GM18505 (cell line): ENCODE data around the gene GSPT2.
"Not testable (repeated sequence)": the region's sequence is repeated elsewhere in the genome, so short reads cannot be mapped to it uniquely, and the experiment has no call there.

Experiments used
- ATAC-seq: cut with Tn5 transposase; IDR thresholded peaks from one replicate; pipeline ENCODE4 v1.9.1; 2021; ENCODE audit not compliant: unreplicated experiment
- POLR2A ChIP-seq: IDR thresholded peaks from 4 replicates; pipeline ENCODE4 v1.6.1; 2011; ENCODE audit warnings: borderline replicate concordance; ENCODE audit not compliant: insufficient read depth, insufficient read length; ENCODE audit errors: extremely low read depth

The GSPT2 gene

DNA sequence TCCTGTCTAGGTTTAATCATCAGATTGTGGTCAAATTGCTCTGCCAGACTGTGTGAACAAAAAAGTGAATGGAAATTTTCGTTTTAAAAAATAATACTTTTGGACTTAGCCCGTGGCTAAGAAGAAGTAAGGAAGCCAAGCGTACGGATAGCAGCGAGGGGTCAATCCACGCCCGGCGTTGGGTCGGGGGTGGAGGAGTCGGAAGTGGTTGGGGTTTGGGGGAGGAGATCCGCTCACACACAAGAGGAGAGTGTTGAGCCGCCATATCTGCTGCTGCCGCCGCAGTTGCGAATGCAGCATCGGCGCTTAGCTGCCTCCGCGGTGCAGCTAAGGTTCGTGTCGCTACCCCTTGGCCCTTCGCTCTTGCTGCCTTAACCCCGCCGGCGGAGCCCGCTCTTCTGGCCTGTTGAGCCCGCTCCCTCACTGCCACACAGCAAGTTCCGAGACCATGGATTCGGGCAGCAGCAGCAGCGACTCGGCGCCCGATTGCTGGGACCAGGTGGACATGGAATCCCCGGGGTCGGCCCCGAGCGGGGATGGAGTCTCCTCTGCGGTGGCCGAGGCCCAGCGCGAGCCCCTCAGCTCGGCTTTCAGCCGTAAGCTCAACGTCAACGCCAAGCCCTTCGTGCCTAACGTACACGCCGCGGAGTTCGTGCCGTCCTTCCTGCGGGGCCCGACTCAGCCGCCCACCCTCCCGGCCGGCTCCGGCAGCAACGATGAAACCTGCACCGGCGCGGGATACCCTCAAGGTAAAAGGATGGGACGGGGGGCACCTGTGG lies at the start of gene GSPT2:
Gene GSPT2 (plus strand): TSS at position 264 of the 779 bp plus-strand sequence. CDS start 185 bp downstream, at position 449.
- ATAC-seq, result peak; percentile 95
- TF ChIP-seq POLR2A, result peak; percentile 89

DNA sequence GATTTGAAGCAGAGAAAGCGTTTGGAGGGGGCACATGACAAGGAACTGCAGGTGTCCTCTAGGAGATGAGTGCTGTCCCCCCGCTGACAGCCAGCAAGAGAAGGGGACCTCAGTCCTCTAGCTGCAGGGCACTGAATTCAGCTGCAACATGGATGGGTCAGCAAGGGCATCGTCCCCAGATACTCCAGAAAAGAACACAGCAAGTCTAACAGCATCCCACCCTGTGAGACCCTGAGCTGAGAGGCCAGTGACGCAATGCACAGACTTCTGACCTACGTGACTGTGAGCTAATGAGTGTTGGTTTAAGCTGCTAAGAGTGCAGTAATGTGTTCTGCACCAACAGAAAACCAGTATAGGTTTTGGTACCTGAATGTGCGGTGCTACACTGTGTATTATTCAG lies 49.0 kb upstream of the GSPT2 start:
- TF ChIP-seq POLR2A, result no peak
- ATAC-seq, result no peak

DNA sequence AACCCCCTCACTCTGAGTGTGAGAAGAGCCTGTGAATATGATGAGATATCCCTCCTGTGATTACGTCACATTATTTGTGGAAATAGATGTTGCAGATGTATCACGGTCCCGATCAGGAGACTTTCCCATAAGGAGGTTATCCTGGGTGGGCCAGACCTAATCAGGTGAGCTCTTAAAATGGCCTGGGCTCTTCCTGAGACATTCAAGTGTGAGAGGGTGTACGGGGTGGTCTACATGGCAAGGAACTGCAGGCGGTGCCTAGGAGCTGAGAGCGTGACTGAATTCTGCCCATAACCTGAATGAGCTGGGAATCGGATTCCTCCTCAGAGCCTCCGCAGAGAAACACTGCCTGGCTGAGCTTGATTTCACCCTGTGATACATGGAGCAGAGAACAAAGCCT lies 45.8 kb upstream of the GSPT2 start:
- no peak for ATAC-seq
- no peak for TF ChIP-seq POLR2A

DNA sequence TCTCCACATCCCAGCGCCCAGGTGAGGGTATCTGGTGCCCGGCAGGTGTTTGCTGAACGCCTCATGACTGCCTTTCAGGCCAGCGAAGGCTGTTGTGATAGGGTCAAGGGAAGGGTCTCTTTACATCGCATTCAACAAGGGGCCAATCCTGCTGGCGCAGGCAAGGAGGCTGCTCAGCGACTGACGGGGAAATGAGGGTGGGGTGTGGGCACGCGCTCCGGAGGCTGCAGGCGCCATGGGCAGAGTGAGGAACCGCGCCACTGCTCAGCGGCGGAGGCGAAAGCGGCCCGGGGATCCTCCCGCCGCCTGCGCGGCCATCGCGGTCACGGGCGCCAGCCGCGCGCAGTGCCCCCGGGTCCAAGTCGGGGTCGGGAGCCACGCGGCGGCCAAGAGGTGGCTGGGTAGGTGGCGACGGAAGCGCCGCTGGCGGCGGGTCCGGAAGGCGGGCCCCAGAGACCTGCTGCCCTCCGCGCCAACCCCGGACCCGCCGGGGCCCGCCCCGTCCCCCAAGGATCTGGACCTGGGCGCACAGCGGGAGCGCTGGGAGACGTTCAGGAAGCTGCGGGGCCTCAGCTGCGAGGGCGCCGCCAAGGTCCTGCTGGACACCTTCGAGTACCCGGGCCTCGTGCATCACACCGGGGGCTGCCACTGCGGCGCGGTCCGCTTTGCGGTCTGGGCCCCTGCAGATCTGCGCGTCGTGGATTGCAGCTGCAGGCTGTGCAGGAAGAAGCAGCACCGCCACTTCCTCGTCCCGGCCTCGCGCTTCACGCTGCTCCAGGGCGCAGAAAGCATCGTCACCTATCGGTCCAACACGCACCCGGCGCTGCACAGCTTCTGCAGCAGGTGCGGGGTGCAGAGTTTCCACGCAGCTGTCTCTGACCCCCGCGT lies 32.7 kb upstream of the GSPT2 start, which contains the start of gene CENPVL1:
Gene CENPVL1 (plus strand): TSS at position 236 of the 888 bp plus-strand sequence. CDS start 0 bp downstream, at position 236.
- ATAC-seq, result not testable (repeated sequence)

DNA sequence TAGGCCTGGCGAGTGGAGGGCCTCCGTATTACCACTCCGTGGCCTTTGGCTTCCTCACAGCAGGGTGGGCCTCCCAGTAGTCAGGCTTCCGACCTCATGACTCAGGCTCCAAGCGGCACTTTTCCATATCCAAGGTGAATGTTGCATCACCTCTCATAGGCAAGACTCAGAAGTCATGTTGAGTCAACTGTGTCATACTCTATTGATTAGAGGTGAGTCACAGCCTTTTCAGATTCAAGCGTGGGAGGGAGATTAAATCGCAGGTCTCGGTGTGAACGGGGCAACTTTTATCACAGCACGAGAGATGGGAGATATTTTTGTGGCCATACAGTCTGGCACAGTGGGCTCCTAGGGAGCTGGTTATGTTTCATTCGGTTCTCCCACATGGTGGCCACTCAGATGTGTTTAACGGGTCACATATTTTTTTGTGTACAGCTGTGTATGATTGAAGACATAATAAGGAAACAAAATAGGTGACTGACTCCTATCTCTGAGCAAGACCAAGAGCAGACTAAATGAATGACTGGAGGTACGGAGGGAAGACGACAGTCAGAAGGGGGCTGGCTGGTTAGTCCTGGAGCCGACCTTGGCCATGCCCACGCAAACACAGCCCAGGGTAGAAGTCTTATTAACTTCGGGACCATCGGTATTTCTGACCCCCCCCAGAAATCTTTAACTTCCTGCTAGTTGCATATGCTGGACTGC lies 30.1 kb upstream of the GSPT2 start:
- not testable (repeated sequence) for ATAC-seq

DNA sequence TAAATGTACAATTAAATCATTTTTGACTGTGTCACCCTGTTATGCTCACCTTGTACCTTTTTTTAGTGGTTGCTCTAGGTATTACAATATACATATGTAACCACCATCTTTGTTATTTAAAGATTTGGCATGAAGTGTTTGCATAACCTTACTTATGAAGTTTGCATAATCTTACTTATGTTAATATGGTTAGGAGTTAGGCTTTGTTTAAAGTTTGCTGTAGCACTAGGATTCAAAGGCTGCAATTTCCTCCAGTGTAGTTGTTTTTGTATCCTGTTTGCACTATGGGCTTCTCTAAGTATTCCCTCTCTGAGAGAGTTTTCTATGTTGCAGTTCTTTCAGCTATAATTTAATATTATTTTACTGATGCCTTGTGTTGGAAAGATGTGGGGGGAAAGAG lies 15.0 kb upstream of the GSPT2 start:
- no peak for ATAC-seq
- TF ChIP-seq POLR2A, result no peak

DNA sequence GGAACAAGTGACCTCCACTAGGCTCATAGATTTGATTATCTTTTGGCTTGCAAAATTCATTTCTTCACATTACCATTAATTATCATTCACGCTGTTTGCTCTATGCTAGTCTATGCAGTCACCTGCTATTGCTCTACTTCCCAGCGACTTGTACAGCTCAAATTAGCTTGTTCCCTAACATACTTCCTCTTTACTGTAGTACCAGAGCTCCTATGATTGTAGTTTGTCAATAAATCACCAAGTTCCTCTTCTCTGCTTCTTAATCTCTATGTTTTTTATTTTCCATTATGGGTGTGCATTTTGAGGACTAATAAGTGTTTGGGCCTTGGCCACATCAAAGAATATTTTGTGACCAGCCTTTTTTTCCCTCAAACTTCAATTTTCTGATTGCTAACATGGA lies 6.2 kb upstream of the GSPT2 start:
- ATAC-seq, result no peak
- no peak for TF ChIP-seq POLR2A

DNA sequence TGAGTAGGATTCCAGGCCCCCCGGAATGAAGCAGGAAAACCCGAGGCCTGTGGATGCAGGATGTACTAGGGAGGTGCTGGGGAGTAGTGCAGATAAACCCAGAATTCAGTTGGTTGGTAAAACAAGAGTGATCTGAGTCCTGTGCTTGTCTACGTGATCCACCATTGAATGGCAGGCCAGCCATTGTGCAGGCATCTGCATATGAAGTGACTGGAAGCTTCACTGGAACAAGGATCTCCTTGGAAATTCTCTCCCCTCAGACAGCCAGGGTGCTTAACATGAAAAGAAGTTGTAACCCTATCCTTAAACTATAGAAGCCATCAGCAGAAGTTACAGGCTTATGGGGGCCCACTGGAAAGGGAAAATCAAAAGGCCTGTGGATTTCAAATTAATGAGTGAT lies 656 bp upstream of the GSPT2 start:
- no peak for TF ChIP-seq POLR2A
- ATAC-seq, result no peak

DNA sequence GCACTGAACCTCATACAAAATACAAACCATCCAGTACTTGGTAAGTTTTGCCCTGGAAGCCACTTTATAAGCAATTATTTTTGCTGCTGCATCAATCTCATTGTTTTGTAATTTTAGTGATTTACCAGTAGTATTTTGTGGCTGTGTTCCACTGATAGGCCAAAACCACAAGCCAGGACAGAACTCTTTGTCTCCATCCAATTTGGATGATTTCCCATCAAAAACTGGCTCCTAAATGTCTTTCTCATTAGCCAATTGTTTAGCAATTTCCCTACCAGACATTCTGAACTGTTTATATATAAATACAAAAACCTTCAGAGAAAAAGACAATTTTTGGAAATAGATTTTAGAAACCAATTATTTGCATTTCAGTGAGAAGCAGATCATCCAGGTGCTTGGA lies 4.4 kb downstream of the GSPT2 start:
- no peak for ATAC-seq
- TF ChIP-seq POLR2A, result no peak

DNA sequence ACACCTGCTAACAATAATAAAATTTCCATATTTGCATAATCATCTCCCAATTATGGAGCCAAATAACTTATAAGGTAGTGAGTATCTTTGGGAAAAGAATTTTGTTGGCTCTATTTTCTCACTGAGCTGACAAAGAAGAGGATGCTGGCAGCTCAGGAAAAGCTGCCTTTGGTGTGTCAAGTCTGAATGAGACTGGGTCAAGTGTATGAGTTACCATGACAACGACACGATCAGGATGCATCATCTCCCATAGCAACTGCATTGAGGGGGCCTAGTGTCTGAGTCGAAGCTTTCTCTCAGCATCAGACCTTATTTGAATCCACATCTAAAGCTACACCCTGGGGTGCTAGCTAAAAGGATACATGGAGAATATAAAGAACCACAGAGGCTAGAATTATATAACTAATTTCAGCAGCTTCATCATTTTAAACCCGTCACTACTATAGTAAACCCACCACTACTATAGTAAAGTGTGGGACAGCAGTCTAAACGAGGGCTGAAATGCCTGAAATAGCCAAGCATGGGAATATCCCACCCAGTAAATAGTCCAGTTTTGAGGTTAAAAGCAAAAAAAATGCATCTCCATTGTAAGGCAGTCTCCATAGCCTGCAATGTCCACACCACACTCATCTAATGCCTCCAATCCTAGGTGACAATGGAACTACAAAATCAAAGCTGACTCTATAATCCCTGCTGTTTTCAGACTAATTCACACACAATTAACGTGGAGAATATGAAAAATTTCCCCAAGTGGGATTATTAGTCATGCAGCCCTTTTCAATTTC lies 16.0 kb downstream of the GSPT2 start:
- no peak for TF ChIP-seq POLR2A
- no peak for ATAC-seq

DNA sequence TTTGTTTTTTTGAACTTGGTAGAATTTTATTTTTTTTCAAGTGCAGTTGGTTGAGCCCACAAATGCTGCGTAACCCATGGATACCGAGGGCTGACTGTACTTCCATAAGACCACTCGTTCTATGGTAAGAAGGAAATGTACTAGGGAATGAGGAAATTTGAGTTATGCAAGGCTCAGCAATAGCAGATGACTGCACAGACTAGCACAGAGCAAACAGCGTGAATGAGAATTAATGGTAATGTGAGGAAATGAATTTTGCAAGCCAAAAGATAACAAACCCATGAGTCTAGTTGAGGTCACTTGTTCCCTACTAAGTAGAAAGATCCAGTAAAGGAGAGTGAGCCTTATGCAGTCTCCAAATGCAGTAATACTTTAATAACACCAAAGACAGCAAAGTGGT lies 17.4 kb downstream of the GSPT2 start:
- no peak for ATAC-seq
- no peak for TF ChIP-seq POLR2A

DNA sequence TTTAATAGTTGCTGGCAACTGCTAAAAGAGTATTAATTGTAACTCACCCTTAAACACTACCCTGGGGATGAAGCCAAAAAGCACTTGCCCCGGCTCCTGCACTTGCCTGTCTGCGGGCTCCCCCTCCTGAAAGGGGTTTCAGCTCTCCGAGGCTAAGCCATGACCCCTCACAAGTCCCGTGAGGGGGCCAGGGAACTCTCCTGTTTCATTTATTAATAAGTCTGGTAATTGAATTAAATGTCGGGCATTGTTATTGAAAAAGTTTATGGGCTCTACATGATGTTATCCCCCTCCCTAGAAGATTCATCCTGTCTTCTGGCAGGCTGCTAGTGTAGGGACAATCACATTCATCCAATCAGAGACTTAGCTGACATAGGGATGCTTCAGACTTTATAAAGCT lies 23.3 kb downstream of the GSPT2 start:
- no peak for TF ChIP-seq POLR2A

DNA sequence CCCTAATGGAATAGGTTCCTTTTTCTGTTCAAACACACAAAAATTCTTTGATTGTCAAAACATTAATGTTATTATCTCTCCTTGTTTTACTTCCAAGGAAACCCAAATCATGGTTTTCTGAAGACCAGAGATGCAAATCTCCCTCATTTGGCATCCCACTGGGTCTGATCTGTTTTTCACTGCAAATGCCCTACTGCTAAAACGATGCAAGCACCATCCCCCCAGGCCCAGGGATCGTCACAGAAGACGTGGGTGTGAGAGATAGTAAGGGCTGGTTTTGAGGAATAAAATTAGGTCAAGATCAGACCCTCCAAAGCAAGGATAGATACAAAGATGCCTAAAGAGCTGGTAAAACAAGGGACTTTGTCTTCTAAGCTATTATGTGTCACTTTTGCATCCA lies 33.6 kb downstream of the GSPT2 start:
- no peak for TF ChIP-seq POLR2A
- no peak for ATAC-seq

More for the DNA sequence above, 23.3 kb downstream of the GSPT2 start:
- no peak for ATAC-seq
